Measurements from ENCODE around the gene MAMLD1. TPM values are rescaled to one million over a fixed set of nuclear protein-coding genes. Genes with fewer than 3 reads are reported as not detected.

Gene MAMLD1
- total and polyA plus RNA-seq, 4 donors: 0.59 to 1.1 (median 0.76) TPM

DNA sequence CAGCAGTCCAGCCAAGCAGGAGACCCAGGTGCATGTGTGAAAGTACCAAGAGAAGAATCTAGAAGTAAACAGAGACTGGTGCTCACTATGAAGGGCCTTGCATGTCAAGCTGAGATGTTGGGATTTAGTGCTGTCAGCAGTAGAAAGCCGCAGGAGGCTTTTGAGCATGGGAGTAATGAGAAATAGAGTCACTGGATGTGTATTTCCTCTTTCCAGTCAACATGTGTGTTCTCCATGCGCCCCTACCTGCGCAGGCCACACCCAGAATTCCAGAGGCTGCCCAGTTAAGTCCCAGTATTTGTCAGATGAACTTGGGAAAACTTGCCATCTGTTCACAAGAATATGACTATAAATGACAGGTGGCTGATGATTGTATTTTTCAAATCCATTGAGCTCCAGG is 4.5 kb upstream of the MAMLD1 start (continued):
- TF ChIP-seq, protein P1, sequence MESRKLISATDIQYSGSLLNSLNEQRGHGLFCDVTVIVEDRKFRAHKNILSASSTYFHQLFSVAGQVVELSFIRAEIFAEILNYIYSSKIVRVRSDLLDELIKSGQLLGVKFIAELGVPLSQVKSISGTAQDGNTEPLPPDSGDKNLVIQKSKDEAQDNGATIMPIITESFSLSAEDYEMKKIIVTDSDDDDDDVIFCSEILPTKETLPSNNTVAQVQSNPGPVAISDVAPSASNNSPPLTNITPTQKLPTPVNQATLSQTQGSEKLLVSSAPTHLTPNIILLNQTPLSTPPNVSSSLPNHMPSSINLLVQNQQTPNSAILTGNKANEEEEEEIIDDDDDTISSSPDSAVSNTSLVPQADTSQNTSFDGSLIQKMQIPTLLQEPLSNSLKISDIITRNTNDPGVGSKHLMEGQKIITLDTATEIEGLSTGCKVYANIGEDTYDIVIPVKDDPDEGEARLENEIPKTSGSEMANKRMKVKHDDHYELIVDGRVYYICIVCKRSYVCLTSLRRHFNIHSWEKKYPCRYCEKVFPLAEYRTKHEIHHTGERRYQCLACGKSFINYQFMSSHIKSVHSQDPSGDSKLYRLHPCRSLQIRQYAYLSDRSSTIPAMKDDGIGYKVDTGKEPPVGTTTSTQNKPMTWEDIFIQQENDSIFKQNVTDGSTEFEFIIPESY (IDR thresholded peaks at IDR 0.05): no peak
- TF ChIP-seq GABPA (IDR thresholded peaks at IDR 0.05 in 1 of 2, conservative IDR thresholded peaks at IDR 0.05 in 1 of 2) (no peak), EGR1 (IDR thresholded peaks at IDR 0.05; ENCODE audit: low read depth in 2 of 2) (no peak), NR2F2 (IDR thresholded peaks at IDR 0.05) (no peak)

DNA sequence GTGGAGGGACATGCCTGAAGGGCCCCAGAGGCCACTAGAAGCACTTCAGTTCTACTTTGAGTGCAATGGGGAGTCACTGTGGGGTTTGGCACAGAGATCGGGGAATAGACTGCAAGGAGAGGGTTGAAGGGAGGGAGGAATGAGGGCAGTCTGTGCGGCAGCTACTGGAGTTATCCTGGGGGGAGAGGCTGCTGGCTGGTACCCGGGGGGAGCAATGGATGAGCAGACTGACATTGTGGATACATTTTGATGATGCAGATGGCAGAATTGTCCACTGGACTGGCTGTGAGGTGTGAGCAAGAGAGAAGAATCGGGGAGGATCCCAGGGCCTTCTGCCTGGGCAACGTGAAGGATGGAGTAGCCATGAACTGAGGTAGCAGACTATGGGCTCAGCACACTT is 2.8 kb upstream of the MAMLD1 start:
- 95% methylated on average over 5 of the region's 5 CpGs for WGBS
- no peaks in the 10 kb centered on the region for H3K36me3 ChIP-seq (ENCODE audit: control insufficient read depth in 4 of 4, insufficient read depth in 3 of 4, low read depth in 1 of 4, low read length in 3 of 4)
- no peak for DNase-seq (ENCODE audit: low spot score)
- H3K4me3 ChIP-seq (ENCODE audit: low read depth in 1 of 3, low read length in 3 of 3): no peak overlapping the region
- no peaks in the 10 kb centered on the region for H3K27me3 ChIP-seq (ENCODE audit: control insufficient read depth in 4 of 4, insufficient read depth in 4 of 4, low read length in 3 of 4)
- no peak overlapping the region for H3K27ac ChIP-seq (ENCODE audit: low read depth in 1 of 2, low read length in 2 of 2)
- TF ChIP-seq SP1 (IDR thresholded peaks at IDR 0.05): no peak
- TF ChIP-seq, protein P2, sequence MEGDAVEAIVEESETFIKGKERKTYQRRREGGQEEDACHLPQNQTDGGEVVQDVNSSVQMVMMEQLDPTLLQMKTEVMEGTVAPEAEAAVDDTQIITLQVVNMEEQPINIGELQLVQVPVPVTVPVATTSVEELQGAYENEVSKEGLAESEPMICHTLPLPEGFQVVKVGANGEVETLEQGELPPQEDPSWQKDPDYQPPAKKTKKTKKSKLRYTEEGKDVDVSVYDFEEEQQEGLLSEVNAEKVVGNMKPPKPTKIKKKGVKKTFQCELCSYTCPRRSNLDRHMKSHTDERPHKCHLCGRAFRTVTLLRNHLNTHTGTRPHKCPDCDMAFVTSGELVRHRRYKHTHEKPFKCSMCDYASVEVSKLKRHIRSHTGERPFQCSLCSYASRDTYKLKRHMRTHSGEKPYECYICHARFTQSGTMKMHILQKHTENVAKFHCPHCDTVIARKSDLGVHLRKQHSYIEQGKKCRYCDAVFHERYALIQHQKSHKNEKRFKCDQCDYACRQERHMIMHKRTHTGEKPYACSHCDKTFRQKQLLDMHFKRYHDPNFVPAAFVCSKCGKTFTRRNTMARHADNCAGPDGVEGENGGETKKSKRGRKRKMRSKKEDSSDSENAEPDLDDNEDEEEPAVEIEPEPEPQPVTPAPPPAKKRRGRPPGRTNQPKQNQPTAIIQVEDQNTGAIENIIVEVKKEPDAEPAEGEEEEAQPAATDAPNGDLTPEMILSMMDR (IDR thresholded peaks at IDR 0.05; ENCODE audit: low read depth, low read length, missing input control): no peak
- TF ChIP-seq MAX (IDR thresholded peaks at IDR 0.05): no peak
- no peak for TF ChIP-seq YY1 (IDR thresholded peaks at IDR 0.05)
- no peak for TF ChIP-seq HNF4G (IDR thresholded peaks at IDR 0.05)
- no peak for TF ChIP-seq FOXA2 (IDR thresholded peaks at IDR 0.05)
- TF ChIP-seq NR2F2 (IDR thresholded peaks at IDR 0.05): no peak
- TF ChIP-seq JUND (IDR thresholded peaks at IDR 0.05): no peak
- no peak overlapping the region for H3K9ac ChIP-seq (ENCODE audit: low read depth in 1 of 2, low read length in 2 of 2)
- no peaks in the 10 kb centered on the region for H3K9me3 ChIP-seq (ENCODE audit: control insufficient read depth in 4 of 4, low read length in 3 of 4)
- peaks cover 5 to 23% (median 13%) of the 10 kb centered on the region in 4 donors for H3K4me1 ChIP-seq (ENCODE audit: control insufficient read depth in 4 of 4, insufficient read depth in 4 of 4, low read length in 3 of 4)

DNA sequence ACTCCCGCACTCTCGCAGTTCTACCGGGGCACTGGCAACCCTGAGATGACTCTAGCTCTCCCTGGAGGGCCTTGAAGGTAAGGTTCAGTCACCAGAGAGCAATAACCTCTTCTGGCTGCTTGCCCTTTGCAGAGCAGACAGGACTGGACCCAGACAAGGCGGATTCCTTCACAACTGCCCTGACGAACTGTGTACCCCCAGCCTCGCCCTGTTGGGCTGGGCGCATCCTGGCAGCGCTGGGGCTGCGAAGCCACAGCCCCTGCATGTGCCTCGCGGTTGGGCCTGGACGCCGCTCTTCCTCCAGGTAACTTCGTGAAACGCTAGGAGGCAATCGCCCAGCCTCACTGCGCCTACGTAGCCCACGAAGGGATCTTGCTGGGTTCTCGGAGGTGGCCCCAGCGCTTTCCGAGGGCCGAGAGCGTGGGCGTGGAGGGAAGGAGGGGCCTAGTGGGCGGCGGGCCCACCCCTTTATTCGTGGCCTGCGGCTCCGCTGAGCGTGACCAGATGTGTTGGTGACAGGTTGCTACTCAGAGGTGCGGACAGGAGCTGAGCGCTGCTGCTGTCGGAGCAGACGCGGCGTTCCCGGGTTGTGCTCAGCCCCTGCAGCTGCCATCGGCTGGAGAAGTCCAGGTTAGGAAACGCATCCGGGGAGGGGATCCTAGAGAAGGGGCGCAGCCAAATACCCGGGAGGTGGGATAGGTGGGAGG is 1.9 kb upstream of the MAMLD1 start:
- Histone ChIP-seq H3K9me3 (ENCODE audit: control insufficient read depth in 4 of 4, low read length in 3 of 4) (no peaks in the 10 kb centered on the region), H3K4me1 (ENCODE audit: control insufficient read depth in 4 of 4, insufficient read depth in 4 of 4, low read length in 3 of 4) (peaks cover 5 to 26% (median 14%) of the 10 kb centered on the region in 4 donors), H3K4me3 (ENCODE audit: low read depth in 1 of 3, low read length in 3 of 3) (peak overlapping the region in 1 of 3 donors; percentile 68), H3K27ac (ENCODE audit: low read depth in 1 of 2, low read length in 2 of 2) (no peak overlapping the region), H3K9ac (ENCODE audit: low read depth in 1 of 2, low read length in 2 of 2) (no peak overlapping the region), H3K27me3 (ENCODE audit: control insufficient read depth in 4 of 4, insufficient read depth in 4 of 4, low read length in 3 of 4) (no peaks in the 10 kb centered on the region), H3K36me3 (ENCODE audit: control insufficient read depth in 4 of 4, insufficient read depth in 3 of 4, low read depth in 1 of 4, low read length in 3 of 4) (no peaks in the 10 kb centered on the region)
- WGBS: 10% methylated on average over 43 of the region's 43 CpGs
- TF ChIP-seq, protein P1 (IDR thresholded peaks at IDR 0.05): no peak
- peak; percentile 25 to 44 for TF ChIP-seq RAD21 (IDR thresholded peaks at IDR 0.05)
- TF ChIP-seq RXRA (IDR thresholded peaks at IDR 0.05): peak in 1 of 2 donors; percentile 40
- no peak for TF ChIP-seq FOXA2 (IDR thresholded peaks at IDR 0.05)
- TF ChIP-seq HNF4A (conservative IDR thresholded peaks at IDR 0.05): no peak
- DNase-seq (ENCODE audit: low spot score): no peak
